Mucosa of descending colon (tissue), 3 donors: ENCODE data around the gene C19orf12. TPM values are rescaled to one million over a fixed set of nuclear protein-coding genes. Genes with fewer than 3 reads are reported as not detected.

ENCODE experiments used
- ATAC-seq: fragments of 200-7000 bp; cut with Tn5 transposase; one replicate; pipeline ENCODE4 v1.9.1; 2020; ENCODE audit warnings: mild to moderate bottlenecking, moderate library complexity
- DNase-seq, 3 donors: peaks; one replicate each; pipeline ENCODE4 v3.0.0-alpha.2; 2020
- H3K36me3 ChIP-seq: fragments of 200-600 bp; one replicate; pipeline ENCODE4 v1.8.0; 2021; ENCODE audit warnings: low read depth, mild to moderate bottlenecking
- H3K4me1 ChIP-seq: fragments of 200-600 bp; one replicate; pipeline ENCODE4 v1.8.0; 2021; ENCODE audit warnings: low read depth, mild to moderate bottlenecking
- H3K4me3 ChIP-seq: fragments of 200-600 bp; one replicate; pipeline ENCODE4 v1.8.0; 2021; ENCODE audit warnings: mild to moderate bottlenecking
- H3K9me3 ChIP-seq: fragments of 200-600 bp; one replicate; pipeline ENCODE4 v1.8.0; 2021; ENCODE audit warnings: mild to moderate bottlenecking
- CTCF ChIP-seq: fragments of 200-600 bp; IDR thresholded peaks from one replicate; pipeline ENCODE4 v1.8.0; 2022; ENCODE audit warnings: antibody characterized with exemption, mild to moderate bottlenecking
- intact Hi-C, 2 donors: fragments of 100-400 bp; cut with DNase I in 1 of 2; cut with micrococcal nuclease in 1 of 2; formaldehyde crosslinking; loops; one replicate each; pipeline versions ENCODE4 v1.11.0 to v1.11.1; 2022; cut with DNase I, micrococcal nuclease
- total RNA-seq, 3 donors: library from RNA; stranded (reverse); fragmentation: NEBNext Ultra II Directional in 2 of 3; extraction: Animal tissue kit (Norgen Biotek cat#: 25700) in 2 of 3; gene quantifications; one replicate each; pipeline versions ENCODE4 v1.2.1 to v1.2.4, GENCODE V29; 2021 to 2023
- donor health status: DM: no; HTN: no; CAD: no; lungs with moderate emphysema.
- donor health status: DM: no; HTN: no; CAD: no.
- donor health status: DM: no; HTN: yes; CAD: no.

C19orf12 gene
- total RNA-seq, 3 donors from 2014 or later: 17.0 to 26.6 (median 18.4) TPM

GRCh38 chr19:29696565-29696846 is 18.6 kb downstream of the C19orf12 start:
- Histone ChIP-seq H3K36me3 (no peaks in the 10 kb centered on the region), H3K9me3 (no peaks in the 10 kb centered on the region), H3K4me3 (no peak overlapping the region), H3K4me1 (no peaks in the 10 kb centered on the region)
- no peak for TF ChIP-seq CTCF
- intact Hi-C loops: loop anchor here in 1 of 2 donors (10.0 kb wide), 1 partner anchor 82 kb away; no protein-coding TSS in a partner anchor
- no peak for DNase-seq
- no peak for ATAC-seq

DNA sequence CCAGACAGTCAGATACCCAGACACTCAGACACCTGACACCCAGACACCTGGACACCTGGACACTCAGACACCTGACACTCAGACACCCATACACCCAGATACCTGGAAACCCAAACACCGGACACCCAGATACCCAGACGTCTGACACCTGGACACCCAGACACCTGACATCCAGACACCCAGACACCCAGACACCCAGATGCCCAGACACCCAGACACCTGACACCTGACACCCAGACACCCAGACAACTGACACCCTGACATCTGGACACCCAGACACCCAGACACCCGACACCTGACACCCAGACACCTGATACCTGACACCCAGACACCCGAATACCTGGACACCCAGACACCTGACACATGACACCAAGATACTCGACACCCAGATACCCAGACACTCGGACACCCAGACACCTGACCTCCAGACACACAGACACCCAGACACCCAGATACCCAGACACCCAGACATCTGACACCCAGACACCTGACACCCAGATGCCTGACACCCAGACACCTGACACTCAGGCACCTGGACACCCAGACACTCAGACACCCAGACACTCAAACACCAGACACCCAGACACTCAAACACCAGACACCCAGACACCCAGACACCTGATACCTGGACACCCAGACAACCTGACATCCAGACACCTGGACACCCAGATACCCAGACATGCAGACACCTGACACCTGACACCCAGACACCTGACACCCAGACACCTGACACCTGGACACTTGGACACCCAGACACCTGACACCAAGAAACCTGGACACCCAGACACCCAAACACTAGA is 19.1 kb downstream of the C19orf12 start:
- ATAC-seq (no peak), DNase-seq (no peak)
- no peaks in the 10 kb centered on the region for H3K4me1 ChIP-seq
- H3K36me3 ChIP-seq: no peaks in the 10 kb centered on the region
- TF ChIP-seq CTCF: no peak
- H3K9me3 ChIP-seq: peaks cover under 1% of the 10 kb centered on the region
- no peak overlapping the region for H3K4me3 ChIP-seq
- intact Hi-C loops: loop anchor here in 1 of 2 donors (10.0 kb wide), 1 partner anchor 81 kb away; no protein-coding TSS in a partner anchor

- intact Hi-C loops: loop anchor here in 1 of 2 donors (10.0 kb wide), 1 partner anchor 80 kb away; no protein-coding TSS in a partner anchor
- DNase-seq (peak; percentile 83 to 89 (median 88)), ATAC-seq (peak; percentile 99)
- no peaks in the 10 kb centered on the region for H3K36me3 ChIP-seq
- H3K4me3 ChIP-seq: no peak overlapping the region
- H3K9me3 ChIP-seq: peaks cover 4% of the 10 kb centered on the region
- TF ChIP-seq CTCF: peak; percentile 77
- H3K4me1 ChIP-seq: no peaks in the 10 kb centered on the region
Measured at GRCh38 chr19:29694669-29695627, 20.1 kb downstream of the C19orf12 start.

GRCh38 chr19:29694161-29694560 is 20.9 kb downstream of the C19orf12 start:
- TF ChIP-seq CTCF: no peak
- intact Hi-C loops: loop anchor here in 1 of 2 donors (10.0 kb wide), 1 partner anchor 79 kb away; no protein-coding TSS in a partner anchor
- ATAC-seq (no peak), DNase-seq (no peak)
- Histone ChIP-seq H3K4me1 (no peaks in the 10 kb centered on the region), H3K36me3 (no peaks in the 10 kb centered on the region), H3K9me3 (peaks cover 4% of the 10 kb centered on the region), H3K4me3 (no peak overlapping the region)

- DNase-seq: peak in 1 of 3 donors; percentile 49
- H3K9me3 ChIP-seq: peaks cover 4% of the 10 kb centered on the region
- no peak overlapping the region for H3K4me3 ChIP-seq
- intact Hi-C loops: loop anchor here in 1 of 2 donors (10.0 kb wide), 1 partner anchor 76 kb away; no protein-coding TSS in a partner anchor
- no peaks in the 10 kb centered on the region for H3K36me3 ChIP-seq
- H3K4me1 ChIP-seq: no peaks in the 10 kb centered on the region
- ATAC-seq: peak; percentile 48
- TF ChIP-seq CTCF: no peak
Measured at GRCh38 chr19:29690842-29691241, 24.2 kb downstream of the C19orf12 start.
